Ovary (tissue), 3 donors: ENCODE data around the gene SUSD3.

Experiments
- CTCF ChIP-seq, 3 donors: fragments of 450-650 bp in 2 of 3; fragments of 200-600 bp in 1 of 3; IDR thresholded peaks; one replicate each; pipeline versions ENCODE4 v1.5.1 to v1.8.0; 2016 to 2022; ENCODE audit warnings: antibody characterized with exemption in 3 of 3, mild to moderate bottlenecking in 1 of 3
- POLR2A ChIP-seq: fragments of 450-650 bp; IDR thresholded peaks from one replicate; pipeline ENCODE4 v1.6.1; 2017; ENCODE audit warnings: antibody characterized with exemption, mild to moderate bottlenecking, moderate library complexity
- donor health status: DM: no; HTN: no; CAD: no.

GRCh38 chr9:93114169-93114983, 55.9 kb downstream of the SUSD3 start:
- TF ChIP-seq CTCF (IDR thresholded peaks at IDR 0.05), result no peak
- no peak for TF ChIP-seq POLR2A
